Activated T-cell treated with anti-CD3 and anti-CD28 coated beads, Interleukin-2, amount 50 U/mL, for 4 hours (primary cell): ENCODE results near the gene SLC25A25. TPM values are rescaled to one million over a fixed set of nuclear protein-coding genes. Genes with fewer than 3 reads are reported as not detected.
A peak's percentile ranks its signal among the peaks of the same experiment; 100 is the strongest.

Experiments used
- ATAC-seq, 2 donors: fragments of 200-7000 bp; cut with Tn5 transposase; one replicate each; pipeline ENCODE4 v1.10.0; 2021
- DNase-seq: peaks from one replicate; pipeline ENCODE4 v3.0.0-alpha.2; 2020
- H3K27me3 Mint-ChIP-seq: one replicate; pipeline ENCODE4 v1.8.0; 2021; ENCODE audit warnings: low read depth, mixed read lengths
- H3K36me3 Mint-ChIP-seq: one replicate; pipeline ENCODE4 v1.8.0; 2022; ENCODE audit warnings: mixed read lengths; ENCODE audit not compliant: insufficient read depth
- H3K4me1 Mint-ChIP-seq: one replicate; pipeline ENCODE4 v1.8.0; 2021; ENCODE audit warnings: low read depth, mixed read lengths
- H3K4me3 Mint-ChIP-seq: one replicate; pipeline ENCODE4 v1.8.0; 2021; ENCODE audit warnings: mild to moderate bottlenecking, moderate library complexity, mixed read lengths
- H3K9me3 Mint-ChIP-seq: one replicate; pipeline ENCODE4 v1.8.0; 2021; ENCODE audit warnings: mixed read lengths
- total RNA-seq, 3 donors: library from RNA; stranded (reverse); gene quantifications; one replicate each; pipeline ENCODE4 v1.2.1, GENCODE V29; 2021

SLC25A25 gene
- total RNA-seq, 3 donors from 2014 or later: 13.9 to 16.3 (median 15.6) TPM

- Mint-ChIP-seq H3K27me3 (no peaks in the 10 kb centered on the region), H3K36me3 (peaks cover 1% of the 10 kb centered on the region), H3K9me3 (no peaks in the 10 kb centered on the region), H3K4me1 (peaks cover 53% of the 10 kb centered on the region), H3K4me3 (no peak overlapping the region)
- DNase-seq: no peak
- ATAC-seq: no peak
Observed at GRCh38 chr9:128077847-128078503, 9.9 kb downstream of the SLC25A25 start.

DNA sequence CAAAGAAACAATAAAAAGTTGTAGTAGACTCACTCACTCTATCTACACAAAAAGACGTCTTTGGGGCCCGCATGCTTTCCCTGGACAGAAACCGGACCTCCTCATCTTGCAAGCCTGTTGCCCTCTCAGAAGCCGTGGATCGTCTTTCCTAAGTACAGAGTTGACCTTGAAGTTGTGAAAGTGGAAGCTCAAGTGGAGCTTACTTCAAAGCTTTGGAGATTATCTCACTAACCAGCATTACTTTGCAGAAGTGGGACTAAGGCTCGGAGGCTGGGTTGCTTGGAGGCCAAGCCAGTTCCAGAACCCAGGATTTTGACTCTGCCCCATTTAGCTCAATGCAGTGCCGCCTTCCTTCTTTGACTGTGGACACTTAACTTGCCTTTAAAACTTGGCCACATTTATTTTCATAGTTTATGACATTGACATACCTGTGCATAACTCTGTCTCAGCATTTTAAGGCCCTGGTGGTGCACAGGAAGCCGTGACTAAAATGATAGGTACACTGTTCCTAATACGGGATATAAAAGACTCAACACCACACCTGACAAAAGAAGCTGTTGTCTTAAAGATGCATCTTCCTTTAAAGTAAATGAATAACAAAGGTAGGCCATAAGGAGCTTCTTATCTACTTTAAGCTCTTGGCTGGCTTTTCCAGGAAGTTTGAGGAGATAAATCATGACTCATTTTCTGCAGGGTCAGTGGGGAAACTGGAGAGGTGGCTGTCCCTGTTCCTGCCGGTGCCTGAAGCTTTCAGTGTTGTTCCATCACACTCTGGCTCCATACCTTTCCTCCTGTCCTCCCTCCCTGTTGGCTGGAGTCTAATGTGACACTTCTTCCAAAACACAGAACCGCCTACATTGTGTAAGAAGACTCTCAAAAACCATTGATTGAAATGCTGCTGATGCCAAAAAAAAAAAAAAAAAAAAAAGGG, 10.7 kb downstream of the SLC25A25 start:
- DNase-seq: no peak
- peak overlapping the region; percentile 3 for H3K4me3 Mint-ChIP-seq
- no peaks in the 10 kb centered on the region for H3K9me3 Mint-ChIP-seq
- H3K4me1 Mint-ChIP-seq: peaks cover 47% of the 10 kb centered on the region
- peaks cover 1% of the 10 kb centered on the region for H3K36me3 Mint-ChIP-seq
- H3K27me3 Mint-ChIP-seq: no peaks in the 10 kb centered on the region
- no peak for ATAC-seq

DNA sequence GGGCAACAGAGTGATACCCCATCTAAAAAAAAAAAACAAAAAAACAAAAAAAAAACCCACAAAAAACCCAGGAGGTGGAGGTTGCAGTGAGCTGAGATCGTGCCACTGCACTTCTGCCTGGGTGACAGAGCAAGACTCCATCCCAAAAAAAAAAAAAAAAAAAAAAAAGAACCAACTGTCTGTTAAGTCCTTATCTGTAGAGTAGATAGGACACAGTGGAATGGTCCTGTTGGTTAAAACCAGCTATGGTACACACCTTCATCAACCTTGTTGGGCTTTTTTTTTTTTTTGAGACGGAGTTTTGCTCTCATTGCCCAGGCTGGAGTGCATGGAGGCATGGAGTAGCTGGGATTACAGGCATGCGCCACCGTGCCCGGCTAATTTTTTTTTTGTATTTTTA, 12.2 kb downstream of the SLC25A25 start:
- peaks cover 1% of the 10 kb centered on the region for H3K36me3 Mint-ChIP-seq
- H3K27me3 Mint-ChIP-seq: no peaks in the 10 kb centered on the region
- H3K4me1 Mint-ChIP-seq: peaks cover 48% of the 10 kb centered on the region
- no peaks in the 10 kb centered on the region for H3K9me3 Mint-ChIP-seq
- DNase-seq (no peak), ATAC-seq (no peak)
- no peak overlapping the region for H3K4me3 Mint-ChIP-seq

- no peaks in the 10 kb centered on the region for H3K9me3 Mint-ChIP-seq
- ATAC-seq (peak in 1 of 2 donors; percentile 29), DNase-seq (no peak)
- no peak overlapping the region for H3K4me3 Mint-ChIP-seq
- H3K4me1 Mint-ChIP-seq: peaks cover 50% of the 10 kb centered on the region
- no peaks in the 10 kb centered on the region for H3K27me3 Mint-ChIP-seq
- H3K36me3 Mint-ChIP-seq: peaks cover 4% of the 10 kb centered on the region
Observed at GRCh38 chr9:128081056-128081455, 13.0 kb downstream of the SLC25A25 start.

GRCh38 chr9:128082151-128082550, 14.1 kb downstream of the SLC25A25 start:
- Mint-ChIP-seq H3K36me3 (peaks cover 4% of the 10 kb centered on the region), H3K9me3 (no peaks in the 10 kb centered on the region), H3K27me3 (no peaks in the 10 kb centered on the region), H3K4me1 (peaks cover 46% of the 10 kb centered on the region), H3K4me3 (no peak overlapping the region)
- DNase-seq (no peak), ATAC-seq (no peak)

DNA sequence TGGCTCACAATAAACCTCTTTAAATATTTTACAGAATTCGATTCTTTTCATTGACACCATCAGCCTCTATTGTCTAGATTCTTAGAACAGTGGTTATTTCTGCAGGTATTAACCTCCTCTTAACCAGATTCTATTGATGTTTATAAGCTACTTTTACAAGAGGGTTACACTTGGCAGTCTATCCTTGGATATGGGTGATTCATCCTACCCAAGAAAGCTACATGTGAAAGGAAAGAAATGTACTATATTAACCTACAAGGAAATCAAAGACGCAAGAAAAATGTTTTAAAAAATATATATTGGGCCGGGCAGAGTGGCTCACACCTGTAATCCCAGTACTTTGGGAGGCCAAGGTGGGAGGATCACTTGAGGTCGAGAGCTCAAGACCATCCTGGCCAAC, 16.7 kb downstream of the SLC25A25 start:
- Mint-ChIP-seq H3K4me3 (no peak overlapping the region), H3K36me3 (peaks cover 8% of the 10 kb centered on the region), H3K27me3 (no peaks in the 10 kb centered on the region), H3K4me1 (peaks cover 47% of the 10 kb centered on the region), H3K9me3 (no peaks in the 10 kb centered on the region)
- DNase-seq (no peak), ATAC-seq (no peak)

DNA sequence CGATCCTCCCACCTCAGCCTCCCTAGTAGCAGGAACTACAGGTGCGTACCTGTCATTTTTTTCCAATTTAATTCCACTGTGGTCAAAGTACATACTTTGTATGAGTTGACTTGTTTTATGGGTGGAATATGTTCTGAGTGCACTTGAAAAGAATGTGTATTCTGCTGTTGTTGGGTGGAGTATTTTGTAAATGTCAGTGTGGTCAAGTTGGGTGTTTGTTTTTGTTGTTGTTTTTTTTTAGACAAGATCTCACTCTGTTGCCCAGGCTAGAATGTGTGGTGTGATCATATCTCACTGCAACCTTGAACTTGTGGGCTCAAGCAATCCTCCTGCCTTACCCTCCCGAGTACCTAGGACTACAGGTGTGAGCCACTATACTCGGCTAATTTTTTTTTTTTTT, 17.9 kb downstream of the SLC25A25 start:
- H3K27me3 Mint-ChIP-seq: no peaks in the 10 kb centered on the region
- no peak for ATAC-seq
- no peaks in the 10 kb centered on the region for H3K9me3 Mint-ChIP-seq
- peaks cover 49% of the 10 kb centered on the region for H3K4me1 Mint-ChIP-seq
- no peak overlapping the region for H3K4me3 Mint-ChIP-seq
- DNase-seq: no peak
- H3K36me3 Mint-ChIP-seq: peaks cover 10% of the 10 kb centered on the region

- no peaks in the 10 kb centered on the region for H3K27me3 Mint-ChIP-seq
- H3K4me1 Mint-ChIP-seq: peaks cover 50% of the 10 kb centered on the region
- no peaks in the 10 kb centered on the region for H3K9me3 Mint-ChIP-seq
- no peak overlapping the region for H3K4me3 Mint-ChIP-seq
- H3K36me3 Mint-ChIP-seq: peaks cover 10% of the 10 kb centered on the region
- ATAC-seq: no peak
- no peak for DNase-seq
Observed at GRCh38 chr9:128087262-128087661, 19.2 kb downstream of the SLC25A25 start.

DNA sequence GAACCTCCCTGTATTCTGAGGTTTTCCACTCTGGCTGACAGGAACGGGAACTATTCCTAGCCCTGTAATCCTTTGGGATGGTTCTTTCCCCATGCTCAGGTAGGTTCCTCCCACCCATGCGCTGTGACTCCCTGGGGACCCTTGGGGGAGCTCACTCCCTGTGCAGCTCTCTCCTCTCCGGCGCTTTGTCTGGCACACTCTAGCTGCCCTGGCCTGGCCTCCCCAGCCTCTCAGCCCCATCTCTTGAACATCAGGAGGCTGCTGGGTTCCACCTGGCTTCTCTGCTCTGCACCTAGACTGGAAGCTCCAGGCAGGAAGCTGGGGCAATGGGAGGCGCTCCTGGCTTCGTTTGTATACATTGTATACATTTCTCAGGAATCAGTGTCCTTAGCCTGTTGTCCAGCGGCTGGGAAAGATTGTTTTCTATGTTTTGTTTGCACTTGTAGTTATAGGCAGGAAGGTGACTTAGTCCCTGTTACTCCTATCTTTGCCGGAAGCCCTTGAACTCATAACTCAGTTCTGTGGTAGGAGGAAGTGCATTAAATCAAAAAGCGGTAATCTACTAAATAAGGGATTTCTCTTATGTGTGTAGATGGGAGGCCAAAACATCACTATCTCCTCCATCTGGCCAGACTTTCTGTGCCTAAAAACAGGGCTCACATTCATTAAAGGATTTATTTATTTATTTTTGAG, 20.4 kb downstream of the SLC25A25 start:
- no peaks in the 10 kb centered on the region for H3K27me3 Mint-ChIP-seq
- no peaks in the 10 kb centered on the region for H3K9me3 Mint-ChIP-seq
- DNase-seq: no peak
- peak in 1 of 2 donors; percentile 21 for ATAC-seq
- H3K4me3 Mint-ChIP-seq: peak overlapping the region; percentile 16
- peaks cover 61% of the 10 kb centered on the region for H3K4me1 Mint-ChIP-seq
- H3K36me3 Mint-ChIP-seq: peaks cover 10% of the 10 kb centered on the region

DNA sequence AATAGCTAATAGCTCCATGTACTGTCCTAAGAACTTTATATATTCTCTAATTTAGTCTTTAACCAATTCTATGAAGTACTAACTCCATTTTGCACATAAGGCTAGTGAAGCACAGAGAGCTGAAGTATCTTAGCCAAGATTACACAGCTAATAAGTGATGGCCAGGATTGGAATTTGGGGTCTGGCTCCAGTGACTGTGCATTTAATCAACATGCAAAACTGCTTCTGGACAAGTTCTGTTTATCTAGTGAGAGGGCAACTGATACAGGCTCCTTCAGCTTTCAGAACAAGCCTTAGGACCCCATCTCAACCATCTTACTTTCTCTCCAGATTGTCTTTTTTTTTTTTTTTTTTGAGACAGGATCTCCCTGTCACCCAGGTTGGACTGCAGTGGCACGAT, 21.3 kb downstream of the SLC25A25 start:
- Mint-ChIP-seq H3K9me3 (no peaks in the 10 kb centered on the region), H3K27me3 (no peaks in the 10 kb centered on the region), H3K36me3 (peaks cover 10% of the 10 kb centered on the region), H3K4me3 (no peak overlapping the region), H3K4me1 (peaks cover 64% of the 10 kb centered on the region)
- no peak for DNase-seq
- ATAC-seq: no peak

- H3K4me3 Mint-ChIP-seq: no peak overlapping the region
- DNase-seq: no peak
- no peaks in the 10 kb centered on the region for H3K9me3 Mint-ChIP-seq
- peaks cover 11% of the 10 kb centered on the region for H3K36me3 Mint-ChIP-seq
- no peak for ATAC-seq
- peaks cover 70% of the 10 kb centered on the region for H3K4me1 Mint-ChIP-seq
- no peaks in the 10 kb centered on the region for H3K27me3 Mint-ChIP-seq
Observed at GRCh38 chr9:128091144-128091543, 23.1 kb downstream of the SLC25A25 start.

DNA sequence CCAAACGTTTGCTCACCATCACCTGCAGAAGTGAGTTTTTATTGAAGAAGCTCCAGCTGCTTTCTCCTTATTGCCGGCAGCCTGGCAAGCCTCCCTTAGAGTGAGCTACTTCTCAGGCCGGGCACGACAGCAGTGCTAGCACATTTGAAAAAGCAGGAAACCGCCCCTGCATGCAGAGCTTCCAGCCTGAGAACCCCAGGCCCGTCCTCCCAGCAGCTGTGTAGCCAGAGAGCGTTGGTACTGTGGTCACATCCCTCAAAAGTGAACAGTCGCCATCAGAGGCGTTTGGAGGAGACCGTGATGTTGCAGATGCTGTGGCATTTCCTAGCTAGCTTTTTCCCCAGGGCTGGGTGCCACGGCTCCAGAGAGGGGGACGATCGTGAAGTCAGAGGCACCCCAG, 23.5 kb downstream of the SLC25A25 start:
- Mint-ChIP-seq H3K36me3 (peaks cover 11% of the 10 kb centered on the region), H3K4me3 (no peak overlapping the region), H3K27me3 (no peaks in the 10 kb centered on the region), H3K4me1 (peaks cover 72% of the 10 kb centered on the region), H3K9me3 (no peaks in the 10 kb centered on the region)
- DNase-seq (no peak), ATAC-seq (no peak)

- H3K4me3 Mint-ChIP-seq: peak overlapping the region; percentile 33
- H3K4me1 Mint-ChIP-seq: peaks cover 76% of the 10 kb centered on the region
- no peaks in the 10 kb centered on the region for H3K27me3 Mint-ChIP-seq
Observed at GRCh38 chr9:128092199-128092977, 24.4 kb downstream of the SLC25A25 start.

DNA sequence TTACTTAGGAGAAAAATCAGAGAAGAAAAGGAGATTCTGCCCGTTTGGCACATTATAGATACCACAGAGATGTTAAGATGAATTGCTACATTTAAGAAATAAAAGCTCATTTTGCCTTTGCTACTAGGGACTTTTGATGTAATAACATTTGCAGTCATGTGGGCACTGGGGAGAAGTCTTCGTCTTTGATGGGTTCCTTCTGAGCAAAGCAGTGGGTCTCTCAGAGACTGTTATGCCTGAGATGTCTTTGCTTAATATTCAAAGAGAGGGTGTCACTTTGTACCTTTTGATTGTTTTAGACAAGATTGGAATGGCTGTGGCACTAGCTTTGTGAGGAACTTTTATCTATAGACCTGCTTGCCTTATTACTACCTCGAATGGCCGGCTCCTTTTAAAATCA, 25.0 kb downstream of the SLC25A25 start:
- DNase-seq (no peak), ATAC-seq (no peak)
- Mint-ChIP-seq H3K9me3 (no peaks in the 10 kb centered on the region), H3K36me3 (peaks cover 5% of the 10 kb centered on the region), H3K4me3 (peak overlapping the region; percentile 33), H3K4me1 (peaks cover 76% of the 10 kb centered on the region), H3K27me3 (no peaks in the 10 kb centered on the region)

More at GRCh38 chr9:128092199-128092977, 24.4 kb downstream of the SLC25A25 start:
- H3K36me3 Mint-ChIP-seq: peaks cover 9% of the 10 kb centered on the region
- H3K9me3 Mint-ChIP-seq: no peaks in the 10 kb centered on the region
- no peak for DNase-seq
- no peak for ATAC-seq
